Measurements from ENCODE around the gene OTUD3. TPM values are rescaled to one million over a fixed set of nuclear protein-coding genes. Genes with fewer than 3 reads are reported as not detected.

The OTUD3 gene, protein sequence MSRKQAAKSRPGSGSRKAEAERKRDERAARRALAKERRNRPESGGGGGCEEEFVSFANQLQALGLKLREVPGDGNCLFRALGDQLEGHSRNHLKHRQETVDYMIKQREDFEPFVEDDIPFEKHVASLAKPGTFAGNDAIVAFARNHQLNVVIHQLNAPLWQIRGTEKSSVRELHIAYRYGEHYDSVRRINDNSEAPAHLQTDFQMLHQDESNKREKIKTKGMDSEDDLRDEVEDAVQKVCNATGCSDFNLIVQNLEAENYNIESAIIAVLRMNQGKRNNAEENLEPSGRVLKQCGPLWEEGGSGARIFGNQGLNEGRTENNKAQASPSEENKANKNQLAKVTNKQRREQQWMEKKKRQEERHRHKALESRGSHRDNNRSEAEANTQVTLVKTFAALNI
- total RNA-seq = 19.0 and 19.9 TPM in 2 replicates
- long read RNA-seq, partial matches to known transcripts = 0 of 1 reads
- long read RNA-seq, other reads (novel, unspliced or antisense) = 1 of 1 reads

DNA sequence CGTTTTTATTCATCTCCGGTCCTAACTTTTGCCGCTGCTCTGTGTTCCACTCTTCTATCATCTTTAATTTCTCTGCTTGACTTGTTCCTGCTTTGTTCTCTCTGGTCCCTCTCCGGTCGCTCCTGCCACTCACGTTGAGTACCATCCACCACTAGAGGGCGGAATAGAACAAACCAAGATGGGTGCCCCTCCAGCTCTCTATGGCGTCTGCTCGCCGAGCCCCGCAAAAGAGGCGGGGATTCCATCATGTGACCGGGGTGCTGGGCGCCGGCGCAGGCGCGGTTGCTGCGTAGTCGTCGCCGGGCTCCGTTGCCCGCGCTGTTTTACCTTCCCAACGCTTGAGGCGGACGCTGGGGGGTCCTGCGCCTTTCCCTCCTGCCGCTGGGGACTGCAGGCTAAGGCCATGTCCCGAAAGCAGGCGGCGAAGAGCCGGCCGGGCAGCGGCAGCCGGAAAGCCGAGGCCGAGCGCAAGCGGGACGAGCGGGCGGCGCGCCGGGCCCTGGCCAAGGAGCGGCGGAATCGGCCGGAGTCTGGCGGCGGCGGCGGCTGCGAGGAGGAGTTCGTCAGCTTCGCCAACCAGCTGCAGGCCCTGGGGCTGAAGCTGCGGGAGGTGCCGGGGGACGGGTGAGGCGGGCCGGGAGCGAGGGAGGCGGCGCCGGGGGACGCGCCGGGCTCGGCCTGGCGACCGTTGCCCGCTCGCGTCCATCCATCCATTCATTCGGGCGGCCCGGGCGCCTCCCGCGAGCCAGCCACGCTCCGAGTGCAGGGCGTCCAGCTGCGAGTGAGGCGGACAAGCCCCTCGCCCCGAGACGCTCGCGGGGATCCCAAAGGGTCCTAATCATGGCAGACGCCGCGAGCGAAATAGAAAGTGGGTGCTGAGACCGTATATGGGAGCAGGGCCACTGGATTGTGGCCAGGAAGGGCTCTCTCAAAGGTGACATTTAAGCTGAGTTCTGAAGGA is at the start of gene OTUD3:
TSS of gene OTUD3 (plus strand) at position 285 of the 961 bp plus-strand sequence. CDS start at position 404, 119 bp downstream.
- Mint-ChIP-seq H3K36me3 (ENCODE audit: insufficient read depth) (no peaks in the 10 kb centered on the region), H3K4me1 (ENCODE audit: low read depth) (peaks cover 10% of the 10 kb centered on the region), H3K27me3 (peaks cover 3% of the 10 kb centered on the region), H3K27ac (peak within 1 kb of the TSS; percentile 63), H3K4me3 (ENCODE audit: low read depth) (peak within 1 kb of the TSS; percentile 83), H3K9me3 (ENCODE audit: low read depth) (peaks cover 3% of the 10 kb centered on the region)
- TF ChIP-seq, protein P1, sequence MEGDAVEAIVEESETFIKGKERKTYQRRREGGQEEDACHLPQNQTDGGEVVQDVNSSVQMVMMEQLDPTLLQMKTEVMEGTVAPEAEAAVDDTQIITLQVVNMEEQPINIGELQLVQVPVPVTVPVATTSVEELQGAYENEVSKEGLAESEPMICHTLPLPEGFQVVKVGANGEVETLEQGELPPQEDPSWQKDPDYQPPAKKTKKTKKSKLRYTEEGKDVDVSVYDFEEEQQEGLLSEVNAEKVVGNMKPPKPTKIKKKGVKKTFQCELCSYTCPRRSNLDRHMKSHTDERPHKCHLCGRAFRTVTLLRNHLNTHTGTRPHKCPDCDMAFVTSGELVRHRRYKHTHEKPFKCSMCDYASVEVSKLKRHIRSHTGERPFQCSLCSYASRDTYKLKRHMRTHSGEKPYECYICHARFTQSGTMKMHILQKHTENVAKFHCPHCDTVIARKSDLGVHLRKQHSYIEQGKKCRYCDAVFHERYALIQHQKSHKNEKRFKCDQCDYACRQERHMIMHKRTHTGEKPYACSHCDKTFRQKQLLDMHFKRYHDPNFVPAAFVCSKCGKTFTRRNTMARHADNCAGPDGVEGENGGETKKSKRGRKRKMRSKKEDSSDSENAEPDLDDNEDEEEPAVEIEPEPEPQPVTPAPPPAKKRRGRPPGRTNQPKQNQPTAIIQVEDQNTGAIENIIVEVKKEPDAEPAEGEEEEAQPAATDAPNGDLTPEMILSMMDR (IDR thresholded peaks at IDR 0.05; ENCODE audit: unreplicated experiment) = peak; percentile 85
- DNase-seq (ENCODE audit: low spot score, unreplicated experiment) = peak; percentile 97

DNA sequence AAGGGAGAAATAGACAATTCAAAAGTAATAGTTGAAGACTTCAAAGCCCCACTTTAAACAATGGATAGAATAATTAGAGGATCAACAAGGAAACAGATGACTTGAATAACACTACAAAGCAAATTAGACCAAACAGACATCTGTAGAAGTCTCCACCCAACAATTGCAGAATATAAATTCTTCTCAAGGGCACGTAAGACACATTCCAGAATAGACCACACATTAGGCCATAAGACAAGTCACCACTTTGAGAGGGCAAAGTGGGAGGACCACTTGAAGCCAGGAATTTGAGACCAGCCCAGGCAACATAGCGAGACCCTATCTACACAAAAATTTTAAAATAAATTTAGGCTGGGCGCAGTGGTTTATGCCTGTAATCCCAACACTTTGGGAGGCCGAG is 46.6 kb upstream of the OTUD3 start:
- DNase-seq (ENCODE audit: low spot score, unreplicated experiment) = no peak
- Mint-ChIP-seq H3K4me1 (ENCODE audit: low read depth) (no peaks in the 10 kb centered on the region), H3K27me3 (peaks cover 25% of the 10 kb centered on the region), H3K36me3 (ENCODE audit: insufficient read depth) (no peaks in the 10 kb centered on the region), H3K4me3 (ENCODE audit: low read depth) (no peak overlapping the region), H3K27ac (no peak overlapping the region), H3K9me3 (ENCODE audit: low read depth) (peaks cover 15% of the 10 kb centered on the region)
- TF ChIP-seq, protein P1 (IDR thresholded peaks at IDR 0.05; ENCODE audit: unreplicated experiment) = no peak

DNA sequence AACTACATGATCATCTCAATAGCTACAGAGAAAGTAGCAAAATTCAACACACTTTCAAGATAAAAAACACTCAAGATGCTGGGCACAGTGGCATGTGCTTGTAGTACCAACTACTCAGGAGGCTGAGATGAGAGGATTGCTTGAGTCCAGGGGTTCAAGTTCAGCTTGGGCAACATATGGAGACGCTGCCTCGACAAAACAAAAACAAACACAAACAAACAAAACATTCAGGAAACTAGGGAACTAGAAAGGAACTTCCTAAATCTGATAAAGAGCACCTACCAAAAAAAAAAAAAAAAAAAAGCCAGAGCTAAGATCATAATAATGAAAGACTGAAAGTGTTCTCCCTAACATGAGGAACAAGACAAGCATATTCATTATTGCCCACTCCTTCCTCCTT is 44.3 kb upstream of the OTUD3 start:
- Mint-ChIP-seq H3K36me3 (ENCODE audit: insufficient read depth) (no peaks in the 10 kb centered on the region), H3K4me1 (ENCODE audit: low read depth) (no peaks in the 10 kb centered on the region), H3K27me3 (peaks cover 15% of the 10 kb centered on the region), H3K9me3 (ENCODE audit: low read depth) (no peaks in the 10 kb centered on the region), H3K4me3 (ENCODE audit: low read depth) (no peak overlapping the region), H3K27ac (no peak overlapping the region)
- TF ChIP-seq, protein P1 (IDR thresholded peaks at IDR 0.05; ENCODE audit: unreplicated experiment) = no peak
- no peak for DNase-seq (ENCODE audit: low spot score, unreplicated experiment)

DNA sequence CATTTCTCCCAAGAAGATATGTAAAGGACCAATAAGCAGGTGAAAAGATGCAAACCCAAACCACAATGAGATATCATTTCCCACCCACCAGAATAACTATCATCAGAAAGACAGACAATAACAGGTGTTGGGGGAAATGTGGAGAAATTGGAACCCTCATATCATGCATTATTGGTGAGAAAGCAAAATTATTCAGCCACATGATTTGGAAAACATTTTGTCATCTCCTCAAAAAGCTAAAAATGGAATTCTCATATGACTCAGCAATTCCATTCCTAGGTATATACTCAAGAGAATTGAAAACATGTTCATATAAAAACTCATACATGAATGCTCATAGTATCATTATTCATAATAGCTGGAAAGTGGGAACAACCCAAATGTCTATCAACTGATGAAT is 42.0 kb upstream of the OTUD3 start:
- TF ChIP-seq, protein P1 (IDR thresholded peaks at IDR 0.05; ENCODE audit: unreplicated experiment) = no peak
- Mint-ChIP-seq H3K4me1 (ENCODE audit: low read depth) (peaks cover 3% of the 10 kb centered on the region), H3K4me3 (ENCODE audit: low read depth) (no peak overlapping the region), H3K36me3 (ENCODE audit: insufficient read depth) (no peaks in the 10 kb centered on the region), H3K9me3 (ENCODE audit: low read depth) (no peaks in the 10 kb centered on the region), H3K27me3 (peaks cover 15% of the 10 kb centered on the region), H3K27ac (no peak overlapping the region)
- no peak for DNase-seq (ENCODE audit: low spot score, unreplicated experiment)

Measured in progenitor cell of endocrine pancreas (in vitro differentiated cells).